ENCODE data around the gene ACTL7A. TPM values are rescaled to one million over a fixed set of nuclear protein-coding genes. Genes with fewer than 3 reads are reported as not detected.

ACTL7A gene
- polyA plus RNA-seq, 1 donor from 2014 or later: not detected

DNA sequence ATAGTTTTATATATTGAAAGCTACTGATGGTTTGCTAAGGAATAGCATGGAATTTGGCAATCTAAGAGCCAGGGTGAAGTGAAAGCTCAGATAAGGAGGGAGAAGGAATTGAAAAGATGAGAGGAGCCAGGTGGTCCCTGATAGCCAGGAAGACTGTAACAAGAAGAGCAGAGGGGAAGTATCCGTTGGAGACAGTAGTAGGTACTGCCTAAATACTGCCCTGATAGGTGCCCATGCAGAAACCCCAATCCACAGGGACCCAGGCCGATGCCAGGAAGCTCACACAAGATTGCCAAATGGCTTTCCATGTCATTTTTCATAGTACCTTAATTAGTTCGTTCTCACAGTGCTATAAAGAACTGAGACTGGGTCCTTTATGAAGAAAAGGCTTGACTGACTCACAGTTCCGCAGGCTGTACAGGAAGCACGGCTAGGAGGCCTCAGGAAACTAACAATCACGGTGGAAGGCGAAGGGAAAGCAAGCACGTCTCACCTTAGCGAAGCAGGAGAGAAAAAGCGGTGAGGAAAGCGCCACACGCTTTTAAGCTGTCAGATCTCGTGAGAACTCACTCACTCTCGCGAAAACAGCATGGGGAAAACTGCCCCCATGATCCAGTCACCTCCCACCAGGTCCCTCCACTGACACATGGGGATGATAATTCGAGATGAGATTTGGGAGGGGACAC, 19.3 kb upstream of the ACTL7A start:
- no peaks in the 10 kb centered on the region for H3K27me3 ChIP-seq (ENCODE audit: insufficient read depth, low read depth, low read length)
- no peak overlapping the region for H3K4me2 ChIP-seq (ENCODE audit: low read length)
- H3K4me3 ChIP-seq (ENCODE audit: low read length): no peak overlapping the region
- H4K20me1 ChIP-seq (ENCODE audit: insufficient read depth): no peaks in the 10 kb centered on the region
- H3K27ac ChIP-seq (ENCODE audit: low read length): no peak overlapping the region
- no peak overlapping the region for H3K9ac ChIP-seq (ENCODE audit: low read length)
- no peaks in the 10 kb centered on the region for H3K9me3 ChIP-seq (ENCODE audit: low read length)
- no peaks in the 10 kb centered on the region for H3K9me2 ChIP-seq (ENCODE audit: insufficient read depth, low read length)
- no peaks in the 10 kb centered on the region for H3F3A ChIP-seq (ENCODE audit: insufficient read depth, low read length, poor library complexity, severe bottlenecking)
- H2AFZ ChIP-seq (ENCODE audit: low read depth, low read length): no peak overlapping the region
- no peak for TF ChIP-seq EZH2 (IDR thresholded peaks at IDR 0.05; ENCODE audit: borderline replicate concordance, insufficient read depth, low read length, poor library complexity, severe bottlenecking)
- TF ChIP-seq POLR2AphosphoS5 (IDR thresholded peaks at IDR 0.05): no peak
- H3K36me3 ChIP-seq (ENCODE audit: insufficient read depth, low read length): no peaks in the 10 kb centered on the region
- no peaks in the 10 kb centered on the region for H3K79me2 ChIP-seq (replicated peaks; ENCODE audit: insufficient read depth, low read length)

DNA sequence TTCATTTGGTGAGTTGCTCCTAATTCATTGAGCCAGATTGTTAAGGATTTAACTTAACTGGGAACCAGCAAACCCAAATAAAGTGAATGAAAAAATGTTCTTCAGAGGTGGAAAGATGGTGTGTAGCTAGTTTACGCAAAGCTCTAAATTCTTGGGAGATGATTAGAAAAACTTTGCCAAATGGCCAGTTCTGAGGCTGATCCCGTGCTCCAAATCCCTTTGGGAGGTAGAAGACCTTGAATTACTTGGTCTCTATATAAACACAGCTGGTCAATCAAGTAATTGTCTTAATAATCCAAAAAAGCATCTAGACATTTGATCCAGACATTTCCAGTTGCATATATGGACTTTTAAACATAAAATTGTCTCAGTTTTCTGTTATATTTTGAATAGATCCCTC, 17.7 kb upstream of the ACTL7A start:
- Histone ChIP-seq H3K4me2 (ENCODE audit: low read length) (no peak overlapping the region), H2AFZ (ENCODE audit: low read depth, low read length) (no peak overlapping the region), H3K27me3 (ENCODE audit: insufficient read depth, low read depth, low read length) (no peaks in the 10 kb centered on the region), H3K27ac (ENCODE audit: low read length) (no peak overlapping the region), H3K36me3 (ENCODE audit: insufficient read depth, low read length) (no peaks in the 10 kb centered on the region), H3F3A (ENCODE audit: insufficient read depth, low read length, poor library complexity, severe bottlenecking) (no peaks in the 10 kb centered on the region), H3K9me2 (ENCODE audit: insufficient read depth, low read length) (no peaks in the 10 kb centered on the region), H3K9me3 (ENCODE audit: low read length) (no peaks in the 10 kb centered on the region), H3K79me2 (replicated peaks; ENCODE audit: insufficient read depth, low read length) (no peaks in the 10 kb centered on the region), H4K20me1 (ENCODE audit: insufficient read depth) (no peaks in the 10 kb centered on the region), H3K4me3 (ENCODE audit: low read length) (no peak overlapping the region), H3K9ac (ENCODE audit: low read length) (no peak overlapping the region)
- TF ChIP-seq MXI1 (conservative IDR thresholded peaks at IDR 0.05; ENCODE audit: poor library complexity, severe bottlenecking) (no peak), TAF1 (IDR thresholded peaks at IDR 0.05; ENCODE audit: low read depth) (no peak), RAD21 (conservative IDR thresholded peaks at IDR 0.05) (no peak), EZH2 (IDR thresholded peaks at IDR 0.05; ENCODE audit: borderline replicate concordance, insufficient read depth, low read length, poor library complexity, severe bottlenecking) (no peak), SMC3 (conservative IDR thresholded peaks at IDR 0.05; ENCODE audit: poor library complexity) (no peak), POLR2AphosphoS5 (IDR thresholded peaks at IDR 0.05) (no peak), EP300 (conservative IDR thresholded peaks at IDR 0.05; ENCODE audit: poor library complexity, severe bottlenecking) (no peak)
- TF ChIP-seq, protein P1, sequence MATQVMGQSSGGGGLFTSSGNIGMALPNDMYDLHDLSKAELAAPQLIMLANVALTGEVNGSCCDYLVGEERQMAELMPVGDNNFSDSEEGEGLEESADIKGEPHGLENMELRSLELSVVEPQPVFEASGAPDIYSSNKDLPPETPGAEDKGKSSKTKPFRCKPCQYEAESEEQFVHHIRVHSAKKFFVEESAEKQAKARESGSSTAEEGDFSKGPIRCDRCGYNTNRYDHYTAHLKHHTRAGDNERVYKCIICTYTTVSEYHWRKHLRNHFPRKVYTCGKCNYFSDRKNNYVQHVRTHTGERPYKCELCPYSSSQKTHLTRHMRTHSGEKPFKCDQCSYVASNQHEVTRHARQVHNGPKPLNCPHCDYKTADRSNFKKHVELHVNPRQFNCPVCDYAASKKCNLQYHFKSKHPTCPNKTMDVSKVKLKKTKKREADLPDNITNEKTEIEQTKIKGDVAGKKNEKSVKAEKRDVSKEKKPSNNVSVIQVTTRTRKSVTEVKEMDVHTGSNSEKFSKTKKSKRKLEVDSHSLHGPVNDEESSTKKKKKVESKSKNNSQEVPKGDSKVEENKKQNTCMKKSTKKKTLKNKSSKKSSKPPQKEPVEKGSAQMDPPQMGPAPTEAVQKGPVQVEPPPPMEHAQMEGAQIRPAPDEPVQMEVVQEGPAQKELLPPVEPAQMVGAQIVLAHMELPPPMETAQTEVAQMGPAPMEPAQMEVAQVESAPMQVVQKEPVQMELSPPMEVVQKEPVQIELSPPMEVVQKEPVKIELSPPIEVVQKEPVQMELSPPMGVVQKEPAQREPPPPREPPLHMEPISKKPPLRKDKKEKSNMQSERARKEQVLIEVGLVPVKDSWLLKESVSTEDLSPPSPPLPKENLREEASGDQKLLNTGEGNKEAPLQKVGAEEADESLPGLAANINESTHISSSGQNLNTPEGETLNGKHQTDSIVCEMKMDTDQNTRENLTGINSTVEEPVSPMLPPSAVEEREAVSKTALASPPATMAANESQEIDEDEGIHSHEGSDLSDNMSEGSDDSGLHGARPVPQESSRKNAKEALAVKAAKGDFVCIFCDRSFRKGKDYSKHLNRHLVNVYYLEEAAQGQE (IDR thresholded peaks at IDR 0.05; ENCODE audit: borderline replicate concordance): no peak
- TF ChIP-seq, protein P2, sequence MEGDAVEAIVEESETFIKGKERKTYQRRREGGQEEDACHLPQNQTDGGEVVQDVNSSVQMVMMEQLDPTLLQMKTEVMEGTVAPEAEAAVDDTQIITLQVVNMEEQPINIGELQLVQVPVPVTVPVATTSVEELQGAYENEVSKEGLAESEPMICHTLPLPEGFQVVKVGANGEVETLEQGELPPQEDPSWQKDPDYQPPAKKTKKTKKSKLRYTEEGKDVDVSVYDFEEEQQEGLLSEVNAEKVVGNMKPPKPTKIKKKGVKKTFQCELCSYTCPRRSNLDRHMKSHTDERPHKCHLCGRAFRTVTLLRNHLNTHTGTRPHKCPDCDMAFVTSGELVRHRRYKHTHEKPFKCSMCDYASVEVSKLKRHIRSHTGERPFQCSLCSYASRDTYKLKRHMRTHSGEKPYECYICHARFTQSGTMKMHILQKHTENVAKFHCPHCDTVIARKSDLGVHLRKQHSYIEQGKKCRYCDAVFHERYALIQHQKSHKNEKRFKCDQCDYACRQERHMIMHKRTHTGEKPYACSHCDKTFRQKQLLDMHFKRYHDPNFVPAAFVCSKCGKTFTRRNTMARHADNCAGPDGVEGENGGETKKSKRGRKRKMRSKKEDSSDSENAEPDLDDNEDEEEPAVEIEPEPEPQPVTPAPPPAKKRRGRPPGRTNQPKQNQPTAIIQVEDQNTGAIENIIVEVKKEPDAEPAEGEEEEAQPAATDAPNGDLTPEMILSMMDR (IDR thresholded peaks at IDR 0.05; ENCODE audit: poor library complexity, severe bottlenecking): no peak

Data from neural cell (in vitro differentiated cells).